GM20431 (cell line): ENCODE results near the gene RNF26.

ENCODE experiments used
- in situ Hi-C: fragments of 300-500 bp; cut with MseI, MboI; formaldehyde crosslinking; loops from one replicate; pipeline ENCODE4 v1.15.0; 2020; ENCODE audit warnings: low sequenced_read_pairs; ENCODE audit not compliant: unreplicated experiment

RNF26 gene

GRCh38 chr11:119367661-119368120 is 33.4 kb downstream of the RNF26 start:
- in situ Hi-C loops = loop anchor here (25.0 kb wide), 1 partner anchor 720 kb away; no protein-coding TSS in a partner anchor

GRCh38 chr11:119368121-119369034 is 34.1 kb downstream of the RNF26 start:
- in situ Hi-C loops = loop anchor here (25.0 kb wide), 1 partner anchor 719 kb away; no protein-coding TSS in a partner anchor

GRCh38 chr11:119369132-119369925 is 35.0 kb downstream of the RNF26 start:
- in situ Hi-C loops = loop anchor here (25.0 kb wide), 1 partner anchor 718 kb away; no protein-coding TSS in a partner anchor

- in situ Hi-C loops = loop anchor here (25.0 kb wide), 1 partner anchor 717 kb away; no protein-coding TSS in a partner anchor
Measured at GRCh38 chr11:119370486-119371046, 36.2 kb downstream of the RNF26 start.

- in situ Hi-C loops = loop anchor here (25.0 kb wide), 1 partner anchor 716 kb away; no protein-coding TSS in a partner anchor
Measured at GRCh38 chr11:119371067-119371601, 36.8 kb downstream of the RNF26 start.

GRCh38 chr11:119371778-119372182 is 37.5 kb downstream of the RNF26 start:
- in situ Hi-C loops = loop anchor here (25.0 kb wide), 1 partner anchor 716 kb away; no protein-coding TSS in a partner anchor

- in situ Hi-C loops = loop anchor here (25.0 kb wide), 1 partner anchor 715 kb away; no protein-coding TSS in a partner anchor
Measured at GRCh38 chr11:119372260-119373058, 38.1 kb downstream of the RNF26 start.

GRCh38 chr11:119373059-119373920 is 39.0 kb downstream of the RNF26 start:
- in situ Hi-C loops = loop anchor here (25.0 kb wide), 1 partner anchor 714 kb away; no protein-coding TSS in a partner anchor

- in situ Hi-C loops = loop anchor here (25.0 kb wide), 1 partner anchor 713 kb away; no protein-coding TSS in a partner anchor
Measured at GRCh38 chr11:119373921-119374631, 39.7 kb downstream of the RNF26 start.

GRCh38 chr11:119374632-119375336 is 40.5 kb downstream of the RNF26 start:
- in situ Hi-C loops = loop anchor here (25.0 kb wide), 1 partner anchor 713 kb away; no protein-coding TSS in a partner anchor

- in situ Hi-C loops = no loop called here
Measured at GRCh38 chr11:119375337-119376196, 41.2 kb downstream of the RNF26 start.

GRCh38 chr11:119376197-119376847 is 42.0 kb downstream of the RNF26 start:
- in situ Hi-C loops = no loop called here

GRCh38 chr11:119377112-119377901 is 43.0 kb downstream of the RNF26 start:
- in situ Hi-C loops = no loop called here

GRCh38 chr11:119377961-119378667 is 43.8 kb downstream of the RNF26 start:
- in situ Hi-C loops = no loop called here
